ENCODE results near the gene COL19A1.

The COL19A1 gene

DNA sequence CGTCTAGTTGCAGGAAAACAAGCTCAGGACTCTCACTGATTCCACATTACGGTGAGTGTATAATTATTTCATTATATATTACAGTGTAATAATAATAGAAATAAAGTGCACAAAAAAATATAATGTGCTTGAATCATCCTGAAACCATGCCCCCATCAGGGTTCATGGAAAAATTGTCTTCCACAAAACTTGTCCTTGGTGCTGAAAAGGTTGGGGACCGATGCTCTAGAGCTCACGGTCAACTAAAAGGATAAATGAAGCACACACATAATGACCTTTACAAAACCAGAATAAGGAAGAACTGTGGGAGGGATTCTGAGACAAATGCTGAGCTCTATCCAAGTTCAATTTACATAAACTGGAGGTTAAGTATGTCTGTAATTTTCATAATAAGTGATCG is 194.3 kb downstream of the COL19A1 start:
- DNase-seq (ENCODE audit: low spot score), result no peak

DNA sequence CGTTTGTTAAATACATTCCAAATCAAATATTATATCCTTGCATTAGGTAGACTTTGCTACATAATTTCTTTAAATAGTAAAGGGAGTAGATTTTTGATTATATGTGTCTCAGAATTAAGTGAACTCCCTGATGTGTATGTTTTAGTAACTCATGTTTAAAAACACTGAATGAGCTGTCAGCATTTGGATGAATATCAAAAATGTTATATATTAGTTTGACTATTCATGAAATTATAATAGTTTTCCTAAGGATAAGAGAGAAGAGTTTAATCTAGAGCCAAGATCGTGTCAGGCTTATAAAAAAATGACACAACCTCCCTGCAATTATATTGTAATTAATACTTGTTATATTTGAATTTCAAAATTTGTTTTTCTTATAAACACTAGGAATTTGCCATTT is 195.2 kb downstream of the COL19A1 start:
- no peak for DNase-seq (ENCODE audit: low spot score)

DNA sequence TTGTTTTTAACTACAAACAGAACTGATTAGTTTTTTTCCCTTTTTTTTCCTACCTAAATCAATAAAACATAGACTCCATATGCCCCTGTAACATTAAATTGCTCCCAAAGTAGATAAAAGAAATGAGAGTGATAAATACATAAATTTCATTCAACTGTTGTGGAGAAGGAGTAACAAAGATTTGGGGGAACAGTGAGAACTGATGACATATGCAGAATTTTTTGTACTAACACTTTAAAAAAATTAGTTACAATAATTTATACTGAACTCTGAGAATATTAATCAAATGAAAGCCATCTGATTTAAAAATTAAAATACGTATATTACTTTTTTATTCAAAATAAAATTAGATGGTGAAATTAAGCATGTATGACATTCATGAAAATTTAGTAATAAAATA is 195.7 kb downstream of the COL19A1 start:
- no peak for DNase-seq (ENCODE audit: low spot score)

DNA sequence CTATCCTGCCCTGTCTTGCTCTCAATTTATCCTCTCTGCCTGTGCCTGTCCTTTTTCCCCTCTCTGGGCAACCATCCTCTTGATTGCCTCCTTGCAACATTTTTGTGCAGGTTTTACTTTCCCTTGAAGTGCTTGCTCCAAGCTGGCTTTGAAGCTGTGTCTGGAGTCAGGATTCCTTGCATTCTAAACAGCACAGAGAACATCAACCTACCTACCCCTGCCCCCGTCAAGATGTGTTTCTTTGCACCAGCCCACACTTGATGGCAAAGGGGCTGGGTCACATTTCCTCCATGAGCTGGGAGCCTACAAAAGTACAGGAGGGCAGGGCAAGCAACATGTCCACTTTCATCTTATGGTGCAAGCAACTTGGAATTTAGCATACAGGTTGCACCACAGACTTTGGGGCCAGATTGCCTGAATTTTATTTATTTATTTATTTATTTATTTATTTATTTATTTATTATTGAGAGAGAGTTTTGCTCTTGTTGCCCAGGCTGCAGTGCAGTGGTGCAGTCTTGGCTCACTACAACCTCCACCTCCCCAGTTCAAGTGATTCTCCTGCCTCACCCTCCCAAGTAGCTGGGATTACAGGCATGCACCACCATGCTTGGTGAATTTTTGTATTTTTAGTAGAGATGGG is 206.3 kb downstream of the COL19A1 start:
- DNase-seq (ENCODE audit: low spot score), result no peak

DNA sequence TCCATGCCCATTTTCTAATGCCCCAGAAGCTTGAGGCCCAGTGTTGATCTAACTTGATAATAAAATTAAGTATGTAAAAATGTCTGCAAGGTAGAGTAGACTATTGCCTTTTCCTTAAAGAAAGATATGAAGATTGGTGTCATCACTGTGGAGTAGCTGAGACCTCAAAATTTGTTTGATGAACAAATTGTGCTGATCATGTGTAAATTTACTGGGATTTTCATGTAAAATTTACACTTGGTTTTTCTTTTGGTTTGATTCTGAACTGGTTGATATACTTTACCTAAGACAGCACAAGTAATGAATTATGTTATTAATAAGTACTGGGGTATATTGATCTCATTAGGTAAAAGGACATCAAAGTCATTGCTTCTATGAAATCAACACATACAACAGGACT is 207.3 kb downstream of the COL19A1 start:
- no peak for DNase-seq (ENCODE audit: low spot score)

DNA sequence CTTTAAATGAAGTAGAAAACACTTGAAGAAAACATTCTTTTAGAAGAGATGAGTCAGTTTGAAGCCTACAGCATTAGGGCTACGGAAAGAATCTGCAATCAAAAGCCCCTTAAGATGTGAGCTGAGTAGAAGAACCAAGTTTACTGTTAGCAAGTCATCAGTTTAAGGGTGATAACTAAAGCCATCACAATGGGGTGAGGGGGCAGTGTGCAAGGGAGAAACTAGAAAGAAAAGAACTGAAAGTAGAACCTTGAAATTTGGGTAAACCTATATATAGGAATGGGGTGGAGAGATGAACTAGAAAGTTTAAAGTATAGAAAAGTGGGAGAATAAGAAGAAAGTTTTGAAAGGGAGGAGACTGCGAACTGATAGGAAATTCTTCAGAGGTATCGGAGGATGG is 212.9 kb downstream of the COL19A1 start:
- no peak for DNase-seq (ENCODE audit: low spot score)

DNA sequence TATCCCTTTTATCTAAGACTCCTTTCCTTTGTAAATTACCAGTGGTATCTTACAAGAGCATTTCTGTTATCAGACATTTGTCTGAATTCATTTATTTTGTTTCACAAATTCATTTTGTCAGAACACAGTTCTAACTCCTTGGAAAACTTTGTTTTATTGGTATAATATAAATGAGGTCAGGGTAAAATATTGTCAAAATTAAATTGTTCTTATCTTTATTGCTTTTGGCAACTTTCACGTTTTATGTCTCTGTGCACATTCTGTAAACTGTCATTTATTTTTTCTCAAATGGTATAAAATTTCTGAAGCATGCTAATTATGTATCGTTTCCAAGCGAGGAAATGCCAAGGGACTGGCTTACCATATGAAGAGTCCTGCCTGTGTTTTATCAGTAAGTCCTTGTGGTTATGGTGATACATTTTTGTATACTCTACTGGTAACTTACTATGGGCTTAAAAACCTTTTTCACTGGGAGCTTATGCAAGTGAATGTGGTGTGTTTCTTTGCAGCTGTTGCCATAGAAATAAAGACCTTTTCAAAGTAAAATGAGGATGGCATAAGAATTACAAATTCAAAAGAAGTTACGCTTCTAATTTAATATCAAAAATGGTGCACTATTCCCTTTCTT is 214.2 kb downstream of the COL19A1 start:
- DNase-seq (ENCODE audit: low spot score), result no peak

DNA sequence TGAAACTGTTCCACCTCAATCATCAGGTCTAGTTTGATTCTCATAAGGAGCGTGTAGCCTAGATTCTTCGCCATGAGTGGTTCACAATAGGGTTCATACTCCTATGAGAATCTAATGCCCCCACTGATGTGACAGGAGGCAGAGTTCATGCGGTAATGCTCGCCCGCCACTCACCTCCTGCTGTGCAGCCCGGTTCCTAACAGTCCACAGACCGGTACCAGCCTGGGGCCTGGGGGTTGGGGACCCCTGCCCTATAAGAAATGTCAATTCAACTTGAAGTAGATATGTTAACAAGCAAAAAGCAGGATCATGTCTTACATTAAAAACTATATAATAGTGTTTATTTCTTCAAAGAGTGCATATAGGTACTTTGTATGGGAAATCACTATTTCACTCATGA is 216.5 kb downstream of the COL19A1 start:
- DNase-seq (ENCODE audit: low spot score), result no peak

DNA sequence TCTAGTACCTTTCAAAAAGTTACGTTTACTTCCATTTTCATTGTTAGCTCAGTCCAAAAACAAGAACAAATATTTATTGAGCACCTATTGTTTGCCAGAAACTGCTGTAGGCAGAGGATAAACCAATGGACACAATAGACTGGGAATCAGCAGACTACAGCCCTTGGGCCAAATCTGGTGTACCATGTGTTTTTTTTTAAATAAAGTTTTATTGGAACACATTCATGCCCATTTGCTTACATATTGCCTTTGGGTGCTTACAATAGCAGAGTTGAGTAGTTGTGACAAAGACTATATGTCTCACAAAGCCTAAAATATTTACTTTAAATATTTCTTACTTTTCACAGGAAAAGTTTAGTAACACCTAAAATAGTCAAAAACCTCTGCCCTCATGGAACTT is 220.4 kb downstream of the COL19A1 start:
- DNase-seq (ENCODE audit: low spot score), result no peak

DNA sequence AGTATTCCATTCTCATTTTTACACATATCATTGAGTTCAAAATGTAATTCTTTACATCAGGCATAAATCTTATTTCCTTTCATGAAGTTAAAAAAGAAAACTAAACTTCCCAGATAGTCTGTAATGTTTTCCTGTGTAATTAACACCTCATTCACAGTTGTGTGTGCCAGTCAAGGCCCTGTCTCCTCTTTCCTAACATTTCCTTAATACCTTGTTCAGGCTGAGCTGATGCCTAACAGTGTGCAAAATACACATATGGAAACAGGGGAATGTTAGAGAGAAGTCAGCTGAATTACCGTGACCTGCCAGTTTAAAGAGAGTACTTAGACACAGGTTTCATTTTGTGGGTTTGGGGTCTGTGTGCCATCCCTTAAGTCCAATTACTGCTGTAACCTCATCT is 227.8 kb downstream of the COL19A1 start:
- no peak for DNase-seq (ENCODE audit: low spot score)

DNA sequence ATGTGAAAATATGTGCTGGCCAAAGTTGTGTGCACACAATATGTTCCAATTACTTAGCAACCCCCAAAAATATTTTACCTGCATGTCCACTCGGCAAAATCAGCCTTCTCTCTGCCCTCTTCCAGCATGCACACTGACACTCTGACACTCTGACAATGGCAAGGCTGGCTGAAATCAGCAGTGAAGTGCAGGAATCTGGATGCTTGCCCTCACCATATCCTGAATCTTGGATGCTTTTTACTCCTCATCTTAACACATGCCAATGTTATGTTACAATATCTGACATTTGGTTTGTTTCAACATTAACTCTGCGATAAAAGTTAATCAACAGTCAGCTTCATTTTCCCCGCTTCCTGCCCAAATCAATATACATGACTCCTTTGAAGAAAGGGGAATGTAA is 233.4 kb downstream of the COL19A1 start:
- no peak for DNase-seq (ENCODE audit: low spot score)

DNA sequence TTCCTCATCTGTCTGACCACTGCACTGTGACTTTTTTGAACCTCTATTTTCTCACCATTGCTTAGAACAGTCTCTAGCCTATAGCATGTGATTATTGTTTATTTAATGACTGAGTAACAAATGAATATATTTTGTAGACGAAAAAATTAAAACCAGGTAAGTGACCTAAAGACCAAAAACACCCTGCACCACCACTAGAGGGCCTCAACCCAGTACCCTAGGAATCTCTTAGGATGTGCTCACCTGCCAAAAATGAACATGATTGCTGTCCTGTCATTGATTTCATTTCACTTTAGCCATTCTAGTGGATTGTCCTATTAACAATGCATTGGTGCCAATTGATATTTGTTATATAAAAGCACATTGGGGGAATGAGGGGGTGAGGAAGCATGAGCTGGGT is 237.4 kb downstream of the COL19A1 start:
- no peak for DNase-seq (ENCODE audit: low spot score)

DNA sequence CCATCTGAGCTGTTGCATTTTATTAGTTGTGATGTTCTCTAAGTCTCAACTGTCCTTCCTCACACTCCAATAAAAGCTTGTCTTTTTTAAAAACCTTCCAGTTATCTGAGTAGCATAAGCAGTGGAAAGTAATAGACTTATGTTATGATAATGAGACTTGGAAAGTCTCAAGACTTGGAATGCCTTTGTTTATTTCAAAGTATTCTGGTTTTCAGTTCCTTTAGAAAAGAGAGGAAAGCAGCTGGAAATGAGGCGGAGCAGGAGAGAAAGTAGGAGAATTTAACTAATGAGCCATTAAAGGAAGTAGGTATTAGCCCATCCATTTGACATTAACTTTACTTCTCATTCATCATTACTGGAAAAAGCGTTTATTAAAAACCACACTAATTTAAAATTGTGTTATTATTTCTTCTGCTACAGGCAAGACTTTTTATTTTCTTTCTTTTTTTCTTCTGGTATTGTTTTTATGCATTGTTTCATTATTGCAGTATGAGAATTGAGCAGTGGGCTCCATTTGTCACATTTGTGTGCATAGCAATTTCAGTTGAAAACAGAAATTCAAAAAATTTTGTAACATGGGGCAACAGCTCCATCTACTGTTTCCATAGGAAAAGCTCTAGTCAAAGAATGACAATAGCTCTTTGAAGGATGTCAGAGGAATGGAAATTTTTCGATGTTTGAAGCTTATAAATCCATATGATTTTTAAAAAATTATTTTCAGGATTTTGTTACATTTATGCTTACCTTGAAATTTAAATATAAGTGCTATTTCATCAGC is 241.7 kb downstream of the COL19A1 start:
- peak; percentile 31 for DNase-seq (ENCODE audit: low spot score)

DNA sequence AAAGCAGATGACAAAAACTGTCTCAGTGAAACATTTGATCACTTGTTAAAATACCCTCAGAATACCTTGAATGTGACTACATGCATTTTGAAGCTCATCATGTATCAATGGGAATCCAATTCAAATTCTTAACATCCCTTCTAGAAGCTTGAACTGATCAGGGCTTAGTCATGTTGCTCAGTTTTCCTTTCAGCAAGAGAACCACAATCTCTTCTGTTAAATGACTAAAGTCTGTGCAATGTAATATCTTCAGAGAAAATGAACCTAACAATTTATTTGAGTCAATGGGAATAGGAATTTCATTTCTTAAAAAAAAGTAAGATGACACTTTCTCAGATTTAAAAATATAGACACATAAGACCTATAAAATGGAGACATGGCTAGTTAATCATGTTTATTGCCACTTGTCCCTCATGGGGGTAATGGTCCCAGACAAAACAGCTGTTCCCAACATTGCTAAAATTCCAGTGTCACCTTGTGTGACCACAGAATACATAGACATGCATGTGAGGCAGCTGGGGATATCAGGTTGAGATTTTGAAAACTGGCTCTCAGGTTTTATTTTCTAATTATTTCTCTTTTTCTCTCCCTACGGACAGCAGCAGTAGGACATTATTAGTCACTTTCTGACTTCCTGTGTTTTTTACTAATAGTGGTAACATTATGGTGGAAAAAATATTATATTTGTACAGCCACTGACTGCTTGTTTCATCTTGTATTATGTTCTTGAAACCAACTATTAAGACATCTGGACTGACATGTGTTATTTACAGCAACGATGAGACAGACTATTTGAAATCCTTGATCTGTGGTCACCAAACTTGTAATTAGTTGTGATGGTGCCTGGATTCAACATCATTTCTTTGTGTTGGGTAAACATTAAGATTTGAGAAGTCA is 244.0 kb downstream of the COL19A1 start:
- DNase-seq (ENCODE audit: low spot score), result no peak

DNA sequence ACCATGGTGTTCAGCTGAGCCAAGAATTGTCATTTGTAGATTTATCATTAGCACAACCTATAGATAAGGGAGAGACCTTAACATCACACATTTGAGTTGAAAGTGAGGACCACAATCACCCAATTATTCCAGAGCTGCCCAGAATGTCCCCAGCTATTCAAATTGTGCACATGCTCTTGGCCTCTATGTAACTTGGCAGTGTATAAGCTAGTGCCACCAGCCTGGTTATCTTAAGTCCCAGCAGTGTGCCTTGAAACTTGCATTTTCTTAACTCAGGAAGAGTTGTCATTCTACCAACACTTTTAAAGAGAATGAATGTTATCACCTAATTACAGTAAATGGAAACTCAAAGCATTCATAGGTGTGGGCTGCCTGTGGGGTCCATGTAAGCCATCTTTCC is 245.4 kb downstream of the COL19A1 start:
- DNase-seq (ENCODE audit: low spot score), result no peak

DNA sequence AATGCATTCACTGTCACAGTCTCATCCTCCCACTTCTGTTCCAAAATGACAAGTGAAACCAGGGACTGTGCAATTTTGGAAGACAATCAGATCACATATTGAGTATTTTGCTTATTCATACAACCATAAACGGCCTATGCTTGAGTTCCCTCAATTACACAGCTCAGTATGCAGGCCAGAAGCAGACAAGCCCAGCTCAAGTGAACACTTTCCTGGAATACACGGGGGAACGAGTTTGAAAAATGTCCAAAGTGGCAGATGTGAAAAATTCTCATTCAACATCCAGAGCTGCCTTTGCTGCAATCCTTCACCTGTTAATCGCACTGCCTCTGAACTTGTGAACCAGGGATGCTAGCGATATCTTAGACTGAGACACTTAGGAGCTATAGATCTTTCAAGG is 246.4 kb downstream of the COL19A1 start:
- DNase-seq (ENCODE audit: low spot score), result no peak

DNA sequence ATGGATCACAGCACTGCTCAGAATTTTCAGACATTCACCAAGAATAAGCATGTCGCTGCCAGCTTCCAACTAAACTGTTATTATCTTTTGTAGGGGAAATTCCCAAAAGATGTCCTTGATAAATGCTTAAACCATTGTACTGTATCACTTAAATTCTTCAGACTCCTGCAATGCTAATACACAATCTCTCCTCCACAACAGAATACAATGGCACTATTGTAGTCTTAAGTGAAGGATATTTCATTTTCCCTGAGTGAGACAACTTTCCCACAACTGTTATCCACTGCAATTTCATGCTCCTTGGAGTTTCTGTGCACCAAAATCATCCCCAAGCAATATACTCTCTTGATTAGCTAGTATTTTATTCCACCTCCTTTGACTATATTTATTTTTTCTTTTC is 246.8 kb downstream of the COL19A1 start:
- DNase-seq (ENCODE audit: low spot score), result no peak

DNA sequence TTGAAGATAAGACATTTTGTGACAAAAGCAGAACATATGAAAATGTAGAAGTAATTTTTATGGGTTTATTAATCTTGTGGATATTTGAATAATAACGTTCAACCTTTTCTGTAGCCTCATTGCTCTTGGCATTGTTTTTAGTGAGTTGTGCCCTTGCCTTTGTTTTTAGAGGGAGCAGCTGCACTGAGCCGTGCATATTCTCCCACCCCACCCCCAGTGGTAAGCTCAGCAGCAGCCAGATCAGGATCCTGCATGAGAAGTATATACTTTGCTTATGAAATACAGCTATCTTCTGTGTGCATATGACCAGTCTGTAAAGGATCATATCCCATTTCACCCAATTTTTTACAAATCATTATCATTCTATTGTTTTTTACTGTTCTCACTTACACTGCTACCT is 252.3 kb downstream of the COL19A1 start:
- DNase-seq (ENCODE audit: low spot score), result no peak

DNA sequence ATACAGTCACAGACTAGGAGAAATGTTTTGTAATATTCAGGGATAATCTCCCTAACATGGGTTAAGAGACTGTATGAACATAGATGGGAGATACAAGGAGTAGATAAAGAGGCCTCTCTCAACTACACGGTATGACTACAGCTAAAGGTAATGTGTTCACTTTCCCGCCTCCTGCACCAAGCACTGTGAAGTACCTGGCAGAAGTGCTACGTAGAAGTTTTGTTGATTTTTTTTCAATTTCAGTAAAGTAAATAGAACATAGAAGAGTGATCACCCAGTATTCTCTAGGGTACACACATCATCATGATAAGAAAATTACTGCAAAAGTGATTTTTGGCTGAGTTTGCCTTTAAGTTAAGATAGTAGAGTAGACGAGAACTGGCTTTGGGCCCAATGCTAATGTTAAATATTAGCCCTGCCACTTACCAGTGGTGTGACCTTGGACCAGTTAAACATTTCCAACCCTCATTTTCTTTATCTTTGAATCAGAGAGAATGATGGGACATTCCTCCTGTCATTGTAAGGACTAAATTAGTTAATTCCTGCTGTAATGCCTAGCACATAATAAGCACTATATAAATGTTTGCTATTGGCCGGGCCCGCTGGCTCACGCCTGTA is 253.0 kb downstream of the COL19A1 start:
- no peak for DNase-seq (ENCODE audit: low spot score)

DNA sequence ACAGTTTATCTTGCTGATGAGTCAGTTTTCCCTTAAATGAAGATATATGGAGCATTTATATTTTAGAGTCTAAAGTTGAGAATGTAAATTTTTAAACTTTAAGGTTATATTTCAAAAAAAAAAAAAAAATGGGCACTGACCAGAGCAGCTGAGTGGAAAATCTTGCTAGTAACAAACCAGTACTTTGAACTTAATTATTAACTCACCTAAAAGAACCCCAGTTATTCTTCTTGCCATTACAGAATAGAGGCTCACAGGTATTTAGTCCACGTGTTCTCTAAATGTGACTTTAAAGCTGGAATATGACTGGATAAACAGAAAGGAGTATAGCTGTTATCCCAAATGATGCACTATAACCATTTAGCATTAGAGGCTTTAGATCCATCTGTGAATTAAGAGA is 258.1 kb downstream of the COL19A1 start:
- no peak for DNase-seq (ENCODE audit: low spot score)

DNA sequence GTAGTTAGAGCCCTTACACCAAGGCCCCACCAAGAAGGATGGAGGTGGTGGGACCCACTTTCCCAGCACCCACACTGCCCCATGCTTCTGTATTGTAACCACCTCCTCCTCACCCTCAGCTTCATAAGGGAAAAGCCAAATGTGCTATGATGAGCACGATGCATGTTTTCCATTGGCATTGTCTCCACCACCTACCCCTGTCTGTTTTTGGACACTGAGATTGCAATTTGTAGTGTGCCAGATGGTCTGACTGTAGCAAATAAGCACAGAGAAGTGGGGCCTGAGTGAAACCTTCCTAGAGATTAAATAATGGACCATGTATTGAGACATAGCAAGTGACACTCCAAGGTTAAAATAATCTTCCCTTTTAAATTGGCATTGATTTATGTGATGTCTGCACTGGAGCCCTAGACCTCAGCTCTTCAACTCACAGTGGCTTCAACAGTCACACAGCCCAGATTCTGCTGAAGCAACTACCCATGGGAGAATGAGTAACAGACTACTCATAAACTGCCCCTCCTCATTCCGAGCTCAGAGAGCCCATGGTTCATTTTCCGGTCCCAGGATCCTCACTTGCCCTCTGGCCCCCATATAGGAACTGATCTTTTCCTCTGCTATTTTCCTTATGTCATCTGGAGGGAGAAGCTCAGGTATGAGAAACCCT is 258.7 kb downstream of the COL19A1 start:
- DNase-seq (ENCODE audit: low spot score), result no peak

DNA sequence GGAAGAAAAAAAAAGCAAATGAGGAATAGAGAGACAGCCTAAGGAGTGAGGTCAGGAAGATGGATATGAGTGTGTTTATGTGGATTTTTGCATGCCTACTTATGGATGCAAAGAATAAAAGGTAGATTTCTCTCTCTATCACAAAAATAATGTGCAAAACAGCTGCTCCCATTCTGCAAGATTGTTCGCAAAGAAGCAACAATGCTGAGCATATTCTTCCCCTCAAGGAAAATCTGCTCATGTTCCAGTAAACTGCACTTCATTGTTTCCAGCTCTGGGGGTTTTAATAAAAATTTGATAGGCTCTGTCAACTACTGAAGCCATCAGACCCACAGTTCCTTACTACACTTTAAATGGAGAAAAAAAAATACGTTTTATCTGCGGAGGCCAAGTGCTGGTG is 259.2 kb downstream of the COL19A1 start:
- DNase-seq (ENCODE audit: low spot score), result no peak

All from CD4-positive, alpha-beta T cell treated with Interleukin-2 at 100 ng/mL for 4 hours (primary cell).